Muscle of leg (tissue), 11 donors: ENCODE measurements around the gene ADAMTS15. TPM values are rescaled to one million over a fixed set of nuclear protein-coding genes. Genes with fewer than 3 reads are reported as not detected.

Source experiments
- DNase-seq: peaks from one replicate; pipeline ENCODE4 v3.0.0; 2013
- H3K27ac ChIP-seq: one replicate; pipeline ENCODE4 v1.5.1; 2013; ENCODE audit warnings: mild to moderate bottlenecking, low read length, control low read depth
- H3K27me3 ChIP-seq: one replicate; pipeline ENCODE4 v1.6.1; 2013; ENCODE audit warnings: low read length; ENCODE audit not compliant: control insufficient read depth, insufficient read depth
- H3K36me3 ChIP-seq: one replicate; pipeline ENCODE4 v1.6.1; 2013; ENCODE audit warnings: low read length; ENCODE audit not compliant: control insufficient read depth, insufficient read depth
- H3K4me1 ChIP-seq: one replicate; pipeline ENCODE4 v1.6.1; 2013; ENCODE audit warnings: low read length; ENCODE audit not compliant: control insufficient read depth, insufficient read depth
- H3K4me3 ChIP-seq: one replicate; pipeline ENCODE4 v1.5.1; 2013; ENCODE audit warnings: low read length, control low read depth
- H3K9me3 ChIP-seq: replicated peaks from 2 replicates; pipeline ENCODE4 v1.6.1; 2013; ENCODE audit warnings: low read depth, low read length; ENCODE audit not compliant: control insufficient read depth
- WGBS: methylation state at CpG from one replicate; pipeline ENCODE4 v1.1.5; 2013; ENCODE audit warnings: missing lambda C conversion rate; ENCODE audit not compliant: insufficient coverage; 5-methylcytosine and 5-hydroxymethylcytosine counted together
- polyA plus RNA-seq, 8 donors: library from polyadenylated mRNA; unstranded; fragments of 120-200 nt; gene quantifications; one replicate each; pipeline versions ENCODE4 v1.2.1 to v1.2.3, GENCODE V29; 2013; ENCODE audit warnings: inconsistent platforms in 1 of 8, low replicate concordance in 1 of 8; ENCODE audit not compliant: insufficient read length in 8 of 8, insufficient read depth in 1 of 8
- total RNA-seq: library from RNA; stranded (reverse); fragments of 120-200 nt; gene quantifications from one replicate; pipeline ENCODE4 v1.2.4, GENCODE V29; 2013

The ADAMTS15 gene
- total and polyA plus RNA-seq, 9 donors, result 17.8 to 33.4 (median 24.6) TPM

- H3K4me3 ChIP-seq, result no peak overlapping the region
- H3K27me3 ChIP-seq, result peaks cover 22% of the 10 kb centered on the region
- peaks cover 47% of the 10 kb centered on the region for H3K4me1 ChIP-seq
- DNase-seq, result no peak
- H3K9me3 ChIP-seq, result no peaks in the 10 kb centered on the region
- H3K36me3 ChIP-seq, result peaks cover 5% of the 10 kb centered on the region
- H3K27ac ChIP-seq, result peak overlapping the region; percentile 71
- WGBS, result 77% methylated on average over 4 of the region's 5 CpGs
These were observed 30.2 kb upstream of the ADAMTS15 start for GRCh38 chr11:130418210-130418609.

GRCh38 chr11:130418756-130419155 is 29.7 kb upstream of the ADAMTS15 start:
- peak overlapping the region; percentile 71 for H3K27ac ChIP-seq
- 30% methylated on average over 4 of the region's 12 CpGs for WGBS
- DNase-seq, result peak; percentile 73

GRCh38 chr11:130420478-130421198 is 27.8 kb upstream of the ADAMTS15 start:
- H3K4me3 ChIP-seq, result no peak overlapping the region
- no peak overlapping the region for H3K27ac ChIP-seq
- DNase-seq, result no peak
- no peaks in the 10 kb centered on the region for H3K9me3 ChIP-seq
- WGBS, result 77% methylated on average over 12 of the region's 14 CpGs
- peaks cover 5% of the 10 kb centered on the region for H3K36me3 ChIP-seq
- H3K4me1 ChIP-seq, result peaks cover 45% of the 10 kb centered on the region
- H3K27me3 ChIP-seq, result peaks cover 31% of the 10 kb centered on the region

More at GRCh38 chr11:130418756-130419155, 29.7 kb upstream of the ADAMTS15 start:
- Histone ChIP-seq H3K36me3 (peaks cover 5% of the 10 kb centered on the region), H3K27me3 (peaks cover 22% of the 10 kb centered on the region), H3K4me1 (peaks cover 47% of the 10 kb centered on the region), H3K4me3 (no peak overlapping the region), H3K9me3 (no peaks in the 10 kb centered on the region)

- Histone ChIP-seq H3K27me3 (peaks cover 30% of the 10 kb centered on the region), H3K4me3 (no peak overlapping the region), H3K9me3 (no peaks in the 10 kb centered on the region), H3K27ac (no peak overlapping the region), H3K4me1 (peaks cover 45% of the 10 kb centered on the region), H3K36me3 (peaks cover 5% of the 10 kb centered on the region)
- WGBS, result 83% methylated on average over 7 of the region's 7 CpGs
- no peak for DNase-seq
These were observed 27.3 kb upstream of the ADAMTS15 start for GRCh38 chr11:130421199-130421585.

- Histone ChIP-seq H3K36me3 (peaks cover 3% of the 10 kb centered on the region), H3K4me3 (no peak overlapping the region), H3K27ac (no peak overlapping the region), H3K27me3 (peaks cover 35% of the 10 kb centered on the region), H3K9me3 (no peaks in the 10 kb centered on the region), H3K4me1 (peaks cover 45% of the 10 kb centered on the region)
- DNase-seq, result no peak
- 90% methylated on average over 2 of the region's 8 CpGs for WGBS
These were observed 26.7 kb upstream of the ADAMTS15 start for GRCh38 chr11:130421697-130422096.

GRCh38 chr11:130422251-130422995 is 26.0 kb upstream of the ADAMTS15 start:
- Histone ChIP-seq H3K4me3 (no peak overlapping the region), H3K27ac (no peak overlapping the region), H3K4me1 (peaks cover 49% of the 10 kb centered on the region), H3K27me3 (peaks cover 39% of the 10 kb centered on the region), H3K36me3 (no peaks in the 10 kb centered on the region), H3K9me3 (no peaks in the 10 kb centered on the region)
- DNase-seq, result no peak
- 90% methylated on average over 16 of the region's 22 CpGs for WGBS

- no peaks in the 10 kb centered on the region for H3K36me3 ChIP-seq
- no peaks in the 10 kb centered on the region for H3K9me3 ChIP-seq
- H3K4me1 ChIP-seq, result peaks cover 42% of the 10 kb centered on the region
- no peak overlapping the region for H3K27ac ChIP-seq
- WGBS, result 70% methylated on average over 12 of the region's 16 CpGs
- H3K4me3 ChIP-seq, result no peak overlapping the region
- DNase-seq, result no peak
- H3K27me3 ChIP-seq, result peaks cover 44% of the 10 kb centered on the region
These were observed 24.8 kb upstream of the ADAMTS15 start for GRCh38 chr11:130423541-130424142.

GRCh38 chr11:130424613-130425140 is 23.8 kb upstream of the ADAMTS15 start:
- H3K9me3 ChIP-seq, result no peaks in the 10 kb centered on the region
- peaks cover 37% of the 10 kb centered on the region for H3K4me1 ChIP-seq
- H3K36me3 ChIP-seq, result no peaks in the 10 kb centered on the region
- peaks cover 55% of the 10 kb centered on the region for H3K27me3 ChIP-seq
- no peak for DNase-seq
- WGBS, result 90% methylated on average over 10 of the region's 14 CpGs
- no peak overlapping the region for H3K4me3 ChIP-seq
- H3K27ac ChIP-seq, result no peak overlapping the region

- H3K4me3 ChIP-seq, result no peak overlapping the region
- no peak for DNase-seq
- H3K27ac ChIP-seq, result no peak overlapping the region
- no peaks in the 10 kb centered on the region for H3K36me3 ChIP-seq
- H3K4me1 ChIP-seq, result peaks cover 33% of the 10 kb centered on the region
- no peaks in the 10 kb centered on the region for H3K9me3 ChIP-seq
- H3K27me3 ChIP-seq, result peaks cover 56% of the 10 kb centered on the region
- WGBS, result 76% methylated on average over 6 of the region's 8 CpGs
These were observed 23.3 kb upstream of the ADAMTS15 start for GRCh38 chr11:130425156-130425555.
